Activated CD4-positive, alpha-beta memory T cell treated with anti-CD3 and anti-CD28 coated beads for 36 hours (primary cell): ENCODE measurements around the gene EIF4G1. TPM values are rescaled to one million over a fixed set of nuclear protein-coding genes. Genes with fewer than 3 reads are reported as not detected.

Source experiments
- CTCF ChIA-PET: fragments of 350-600 bp; sonication (Branson Sonifier 250); formaldehyde crosslinking; loops from one replicate; lab custom pipeline; 2021; ENCODE audit warnings: antibody characterized with exemption, inconsistent platforms; lab: Charles Lee
- POLR2A ChIA-PET: fragments of 350-600 bp; sonication (Branson Sonifier 250); formaldehyde crosslinking; loops from one replicate; lab custom pipeline; 2021; ENCODE audit warnings: antibody characterized with exemption; lab: Charles Lee
- DNase-seq: peaks from one replicate; pipeline ENCODE4 v3.0.0-alpha.2; 2020
- H3K27ac Mint-ChIP-seq: one replicate; pipeline ENCODE4 v1.8.0; 2021; ENCODE audit warnings: mixed read lengths
- H3K27me3 Mint-ChIP-seq: one replicate; pipeline ENCODE4 v1.8.0; 2021; ENCODE audit warnings: mixed read lengths
- H3K36me3 Mint-ChIP-seq: one replicate; pipeline ENCODE4 v1.8.0; 2021; ENCODE audit warnings: mixed read lengths
- H3K4me1 Mint-ChIP-seq: one replicate; pipeline ENCODE4 v1.8.0; 2021; ENCODE audit warnings: low read depth, mixed read lengths
- H3K4me3 Mint-ChIP-seq: one replicate; pipeline ENCODE4 v1.8.0; 2021; ENCODE audit warnings: mild to moderate bottlenecking, mixed read lengths
- H3K9me3 Mint-ChIP-seq: one replicate; pipeline ENCODE4 v1.8.0; 2021; ENCODE audit warnings: mixed read lengths
- intact Hi-C: fragments of 100-400 bp; cut with micrococcal nuclease; formaldehyde crosslinking; loops from one replicate; pipeline ENCODE4 v1.15.1; 2023
- total RNA-seq, 2 experiments: library from RNA; stranded (reverse); gene quantifications; one replicate each; pipeline ENCODE4 v1.2.3, GENCODE V29; 2021

The EIF4G1 gene
- total RNA-seq, 2 experiments from 2014 or later: 410 to 432 TPM

GRCh38 chr3:184375747-184376461 is 61.5 kb downstream of the EIF4G1 start:
- POLR2A ChIA-PET: no interaction called here
- CTCF ChIA-PET: interaction anchor here (1.5 to 2.0 kb wide), 3 partner anchors 12 to 167 kb away, joined by 4 to 17 read pairs (median 5); no protein-coding TSS in a partner anchor

GRCh38 chr3:184377374-184377773 is 63.0 kb downstream of the EIF4G1 start:
- Mint-ChIP-seq H3K4me1 (peaks cover 9% of the 10 kb centered on the region), H3K27ac (no peak overlapping the region), H3K4me3 (no peak overlapping the region), H3K27me3 (peaks cover 39% of the 10 kb centered on the region), H3K36me3 (no peaks in the 10 kb centered on the region), H3K9me3 (no peaks in the 10 kb centered on the region)
- no peak for DNase-seq
- POLR2A ChIA-PET: no interaction called here
- intact Hi-C loops: no loop called here
- CTCF ChIA-PET: interaction anchor here (0.5 to 1.3 kb wide), 2 partner anchors 137 to 160 kb away, joined by 3 to 4 read pairs; no protein-coding TSS in a partner anchor

More at GRCh38 chr3:184375747-184376461, 61.5 kb downstream of the EIF4G1 start:
- Mint-ChIP-seq H3K4me1 (peaks cover 9% of the 10 kb centered on the region), H3K9me3 (no peaks in the 10 kb centered on the region), H3K27ac (no peak overlapping the region), H3K4me3 (no peak overlapping the region), H3K36me3 (no peaks in the 10 kb centered on the region), H3K27me3 (peaks cover 26% of the 10 kb centered on the region)
- DNase-seq: no peak
- intact Hi-C loops: no loop called here

GRCh38 chr3:184377882-184378445 is 63.6 kb downstream of the EIF4G1 start, which contains the start of gene THPO:
Gene THPO, minus strand, starts transcription at chr3:184378207. Its CDS starts 1,948 bp downstream, at chr3:184376259.
- intact Hi-C loops: no loop called here
- H3K27ac Mint-ChIP-seq: no peak within 1 kb of the TSS
- no peak within 1 kb of the TSS for H3K4me3 Mint-ChIP-seq
- peaks cover 45% of the 10 kb centered on the region for H3K27me3 Mint-ChIP-seq
- ChIA-PET POLR2A (no interaction called here), CTCF (interaction anchor here (0.5 to 1.3 kb wide), 2 partner anchors 136 to 160 kb away, joined by 3 to 4 read pairs; no protein-coding TSS in a partner anchor)
- no peaks in the 10 kb centered on the region for H3K9me3 Mint-ChIP-seq
- H3K36me3 Mint-ChIP-seq: no peaks in the 10 kb centered on the region
- peaks cover 9% of the 10 kb centered on the region for H3K4me1 Mint-ChIP-seq
- DNase-seq: no peak

- Mint-ChIP-seq H3K4me1 (peaks cover 9% of the 10 kb centered on the region), H3K27me3 (peaks cover 50% of the 10 kb centered on the region), H3K36me3 (no peaks in the 10 kb centered on the region), H3K9me3 (no peaks in the 10 kb centered on the region), H3K27ac (no peak overlapping the region), H3K4me3 (peak overlapping the region; percentile 59)
- CTCF ChIA-PET: no interaction called here
- DNase-seq: no peak
- POLR2A ChIA-PET: interaction anchor here (0.7 kb wide), 1 partner anchor 11 kb away, joined by 3 read pairs; no protein-coding TSS in a partner anchor
- intact Hi-C loops: no loop called here
Observed at GRCh38 chr3:184378651-184379357, 64.4 kb downstream of the EIF4G1 start.

GRCh38 chr3:184379358-184380184 is 65.2 kb downstream of the EIF4G1 start, which contains the start of gene CHRD:
Gene CHRD, plus strand, starts transcription at chr3:184380054. Its CDS starts 265 bp downstream, at chr3:184380319.
- POLR2A ChIA-PET: interaction anchor here (0.7 kb wide), 1 partner anchor 10 kb away, joined by 3 read pairs; no protein-coding TSS in a partner anchor
- Mint-ChIP-seq H3K4me3 (peak within 1 kb of the TSS; percentile 59), H3K27me3 (peaks cover 55% of the 10 kb centered on the region), H3K9me3 (no peaks in the 10 kb centered on the region), H3K27ac (no peak within 1 kb of the TSS), H3K36me3 (no peaks in the 10 kb centered on the region), H3K4me1 (peaks cover 9% of the 10 kb centered on the region)
- intact Hi-C loops: no loop called here
- CTCF ChIA-PET: interaction anchor here (0.7 kb wide), 1 partner anchor 8 kb away, joined by 4 read pairs; no protein-coding TSS in a partner anchor
- no peak for DNase-seq

- Mint-ChIP-seq H3K36me3 (no peaks in the 10 kb centered on the region), H3K4me1 (peaks cover 9% of the 10 kb centered on the region)
Observed at GRCh38 chr3:184380185-184380626, 65.8 kb downstream of the EIF4G1 start.

GRCh38 chr3:184380627-184381260 is 66.3 kb downstream of the EIF4G1 start:
- no peak overlapping the region for H3K27ac Mint-ChIP-seq
- intact Hi-C loops: no loop called here
- POLR2A ChIA-PET: interaction anchor here (0.6 kb wide), 1 partner anchor 35 kb away, joined by 3 read pairs; no protein-coding TSS in a partner anchor
- H3K4me1 Mint-ChIP-seq: peaks cover 9% of the 10 kb centered on the region
- H3K4me3 Mint-ChIP-seq: peak overlapping the region; percentile 43
- DNase-seq: no peak
- no peaks in the 10 kb centered on the region for H3K9me3 Mint-ChIP-seq
- no peaks in the 10 kb centered on the region for H3K36me3 Mint-ChIP-seq
- H3K27me3 Mint-ChIP-seq: peaks cover 56% of the 10 kb centered on the region
- CTCF ChIA-PET: interaction anchor here (1.3 to 1.9 kb wide), 2 partner anchors 9 to 331 kb away, joined by 5 to 17 read pairs; partner anchors contain the start of gene MAGEF1

More at GRCh38 chr3:184380185-184380626, 65.8 kb downstream of the EIF4G1 start:
- ChIA-PET CTCF (interaction anchor here (0.7 to 1.9 kb wide), 2 partner anchors 8 to 9 kb away, joined by 4 to 17 read pairs; no protein-coding TSS in a partner anchor), POLR2A (no interaction called here)
- H3K4me3 Mint-ChIP-seq: no peak overlapping the region
- intact Hi-C loops: no loop called here
- peak; percentile 49 for DNase-seq
- no peaks in the 10 kb centered on the region for H3K9me3 Mint-ChIP-seq
- peaks cover 60% of the 10 kb centered on the region for H3K27me3 Mint-ChIP-seq
- no peak overlapping the region for H3K27ac Mint-ChIP-seq

GRCh38 chr3:184381261-184382224 is 67.1 kb downstream of the EIF4G1 start:
- peaks cover 59% of the 10 kb centered on the region for H3K27me3 Mint-ChIP-seq
- no peak overlapping the region for H3K27ac Mint-ChIP-seq
- no peak overlapping the region for H3K4me3 Mint-ChIP-seq
- POLR2A ChIA-PET: interaction anchor here (0.6 kb wide), 1 partner anchor 34 kb away, joined by 3 read pairs; no protein-coding TSS in a partner anchor
- DNase-seq: no peak
- no peaks in the 10 kb centered on the region for H3K9me3 Mint-ChIP-seq
- CTCF ChIA-PET: interaction anchor here (1.3 to 1.9 kb wide), 3 partner anchors 10 to 330 kb away, joined by 3 to 17 read pairs (median 5); partner anchors contain the start of gene MAGEF1
- intact Hi-C loops: no loop called here
- peaks cover 9% of the 10 kb centered on the region for H3K4me1 Mint-ChIP-seq
- H3K36me3 Mint-ChIP-seq: no peaks in the 10 kb centered on the region

GRCh38 chr3:184382326-184383032 is 68.1 kb downstream of the EIF4G1 start:
- ChIA-PET POLR2A (no interaction called here), CTCF (interaction anchor here (1.3 to 1.9 kb wide), 2 partner anchors 11 to 158 kb away, joined by 3 to 17 read pairs; no protein-coding TSS in a partner anchor)
- DNase-seq: no peak
- H3K9me3 Mint-ChIP-seq: no peaks in the 10 kb centered on the region
- no peak overlapping the region for H3K4me3 Mint-ChIP-seq
- intact Hi-C loops: no loop called here
- H3K4me1 Mint-ChIP-seq: peaks cover 9% of the 10 kb centered on the region
- peaks cover 53% of the 10 kb centered on the region for H3K27me3 Mint-ChIP-seq
- H3K36me3 Mint-ChIP-seq: no peaks in the 10 kb centered on the region
- H3K27ac Mint-ChIP-seq: no peak overlapping the region
